SK-N-SH treated with all-trans-retinoic acid at 6 μM for 48 hours (cell line): Measurements from ENCODE around the gene CDK2.

Source experiments
- ARNTL ChIP-seq: fragments of 450-650 bp; formaldehyde crosslinking; IDR thresholded peaks from 2 replicates; pipeline ENCODE4 v1.5.0; 2020; ENCODE audit warnings: low read depth, mild to moderate bottlenecking, moderate library complexity, borderline replicate concordance
- BACH2 ChIP-seq: fragments of 250-450 bp; sonication (Bioruptor Pico); IDR thresholded peaks from 2 replicates; pipeline ENCODE4 v1.9.0; 2021; ENCODE audit warnings: mild to moderate bottlenecking, borderline replicate concordance
- CSDC2 ChIP-seq: fragments of 250-450 bp; sonication (Bioruptor Pico); IDR thresholded peaks from 2 replicates; pipeline ENCODE4 v1.5.0; 2020; ENCODE audit warnings: mild to moderate bottlenecking, moderate library complexity
- OSR1 ChIP-seq: fragments of 250-450 bp; sonication (Bioruptor Pico); IDR thresholded peaks from 2 replicates; pipeline ENCODE4 v1.8.0; 2022; ENCODE audit warnings: moderate library complexity, mild to moderate bottlenecking, inconsistent platforms
- PPARA ChIP-seq: fragments of 250-450 bp; sonication (Bioruptor Pico); IDR thresholded peaks from 2 replicates; pipeline ENCODE4 v1.5.0; 2020; ENCODE audit warnings: mild to moderate bottlenecking, borderline replicate concordance
- TOX ChIP-seq: fragments of 250-450 bp; sonication (Bioruptor Pico); IDR thresholded peaks from 2 replicates; pipeline ENCODE4 v1.8.0; 2021; ENCODE audit warnings: mild to moderate bottlenecking, moderate library complexity, borderline replicate concordance
- ZC3H10 ChIP-seq: fragments of 250-450 bp; sonication (Bioruptor Pico); IDR thresholded peaks from 2 replicates; pipeline ENCODE4 v1.5.1; 2021; ENCODE audit warnings: mild to moderate bottlenecking, moderate library complexity
- ZFP3 ChIP-seq: fragments of 250-450 bp; sonication (Bioruptor Pico); IDR thresholded peaks from 2 replicates; pipeline ENCODE4 v1.5.0; 2020; ENCODE audit warnings: mild to moderate bottlenecking, moderate library complexity
- ZFP30 ChIP-seq: fragments of 450-650 bp; formaldehyde crosslinking; IDR thresholded peaks from 2 replicates; pipeline ENCODE4 v1.5.0; 2022; ENCODE audit warnings: mild to moderate bottlenecking, moderate library complexity
- ZNF565 ChIP-seq: fragments of 450-650 bp; formaldehyde crosslinking; conservative IDR thresholded peaks from 2 replicates; pipeline ENCODE4 v1.5.0; 2020; ENCODE audit warnings: low read depth, mild to moderate bottlenecking, moderate library complexity
- ZNF70 ChIP-seq: fragments of 450-650 bp; formaldehyde crosslinking; IDR thresholded peaks from 2 replicates; pipeline ENCODE4 v1.5.0; 2020; ENCODE audit warnings: mild to moderate bottlenecking, moderate library complexity
- ZNF8 ChIP-seq: fragments of 450-650 bp; formaldehyde crosslinking; IDR thresholded peaks from 2 replicates; pipeline ENCODE4 v1.5.0; 2020; ENCODE audit warnings: mild to moderate bottlenecking, moderate library complexity
- TF ChIP-seq, protein P1 (sequence below): fragments of 250-450 bp; sonication (Bioruptor Pico); IDR thresholded peaks from 2 replicates; pipeline ENCODE4 v1.8.0; 2020; ENCODE audit warnings: mild to moderate bottlenecking, moderate library complexity, borderline replicate concordance
- TF ChIP-seq, protein P2 (sequence below): fragments of 250-450 bp; sonication (Bioruptor Pico); IDR thresholded peaks from 2 replicates; pipeline ENCODE4 v1.5.1; 2020; ENCODE audit warnings: low read depth, mild to moderate bottlenecking, moderate library complexity

DNA sequence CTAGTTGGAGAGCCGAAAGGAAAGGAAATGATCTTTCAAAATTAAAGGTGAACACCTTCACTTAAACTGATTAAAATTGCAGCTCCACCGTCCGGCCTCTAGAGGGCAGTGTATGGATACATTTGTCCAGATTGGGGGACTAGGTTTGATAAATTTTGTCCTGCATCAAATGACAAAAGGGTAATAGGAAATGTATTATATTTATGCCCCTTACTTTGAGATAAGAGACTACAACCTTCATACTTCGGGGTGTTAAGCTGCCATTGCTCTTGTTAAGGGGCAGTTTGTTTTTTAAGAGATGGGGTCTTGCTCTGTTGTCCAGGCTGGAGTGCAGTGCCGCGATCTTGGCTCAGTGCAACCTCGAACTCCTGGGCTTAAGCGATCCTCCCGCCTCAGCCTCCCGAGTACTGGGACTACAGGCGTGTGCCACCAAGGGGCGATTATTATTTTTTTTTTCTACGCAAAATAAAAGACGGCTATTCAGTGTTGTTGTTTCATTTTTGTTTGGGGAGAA lies 29.6 kb downstream of the CDK2 start:
- TF ChIP-seq ZFP30 (CRISPR knock-in tag): no peak
- TF ChIP-seq ZC3H10 (CRISPR knock-in tag): no peak
- no peak for TF ChIP-seq ZFP3 (CRISPR knock-in tag)
- no peak for TF ChIP-seq ZNF70
- TF ChIP-seq CSDC2 (CRISPR knock-in tag): no peak
- no peak for TF ChIP-seq OSR1
- no peak for TF ChIP-seq ZNF565 (CRISPR knock-in tag)
- TF ChIP-seq TOX (CRISPR knock-in tag): no peak
- TF ChIP-seq PPARA (CRISPR knock-in tag): no peak
- TF ChIP-seq ARNTL: no peak
- TF ChIP-seq, protein P1, sequence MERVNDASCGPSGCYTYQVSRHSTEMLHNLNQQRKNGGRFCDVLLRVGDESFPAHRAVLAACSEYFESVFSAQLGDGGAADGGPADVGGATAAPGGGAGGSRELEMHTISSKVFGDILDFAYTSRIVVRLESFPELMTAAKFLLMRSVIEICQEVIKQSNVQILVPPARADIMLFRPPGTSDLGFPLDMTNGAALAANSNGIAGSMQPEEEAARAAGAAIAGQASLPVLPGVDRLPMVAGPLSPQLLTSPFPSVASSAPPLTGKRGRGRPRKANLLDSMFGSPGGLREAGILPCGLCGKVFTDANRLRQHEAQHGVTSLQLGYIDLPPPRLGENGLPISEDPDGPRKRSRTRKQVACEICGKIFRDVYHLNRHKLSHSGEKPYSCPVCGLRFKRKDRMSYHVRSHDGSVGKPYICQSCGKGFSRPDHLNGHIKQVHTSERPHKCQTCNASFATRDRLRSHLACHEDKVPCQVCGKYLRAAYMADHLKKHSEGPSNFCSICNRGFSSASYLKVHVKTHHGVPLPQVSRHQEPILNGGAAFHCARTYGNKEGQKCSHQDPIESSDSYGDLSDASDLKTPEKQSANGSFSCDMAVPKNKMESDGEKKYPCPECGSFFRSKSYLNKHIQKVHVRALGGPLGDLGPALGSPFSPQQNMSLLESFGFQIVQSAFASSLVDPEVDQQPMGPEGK (CRISPR knock-in tag): no peak
- no peak for TF ChIP-seq ZNF8 (CRISPR knock-in tag)
- TF ChIP-seq BACH2 (CRISPR knock-in tag): no peak
- TF ChIP-seq, protein P2, sequence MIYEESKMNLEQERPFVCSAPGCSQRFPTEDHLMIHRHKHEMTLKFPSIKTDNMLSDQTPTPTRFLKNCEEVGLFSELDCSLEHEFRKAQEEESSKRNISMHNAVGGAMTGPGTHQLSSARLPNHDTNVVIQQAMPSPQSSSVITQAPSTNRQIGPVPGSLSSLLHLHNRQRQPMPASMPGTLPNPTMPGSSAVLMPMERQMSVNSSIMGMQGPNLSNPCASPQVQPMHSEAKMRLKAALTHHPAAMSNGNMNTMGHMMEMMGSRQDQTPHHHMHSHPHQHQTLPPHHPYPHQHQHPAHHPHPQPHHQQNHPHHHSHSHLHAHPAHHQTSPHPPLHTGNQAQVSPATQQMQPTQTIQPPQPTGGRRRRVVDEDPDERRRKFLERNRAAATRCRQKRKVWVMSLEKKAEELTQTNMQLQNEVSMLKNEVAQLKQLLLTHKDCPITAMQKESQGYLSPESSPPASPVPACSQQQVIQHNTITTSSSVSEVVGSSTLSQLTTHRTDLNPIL (CRISPR knock-in tag): no peak
